IPS-11a (cell line): ENCODE data around the gene ETV6.
"Not testable (repeated sequence)": the region's sequence is repeated elsewhere in the genome, so short reads cannot be mapped to it uniquely, and the experiment has no call there.

ENCODE experiments used
- H3K4me3 ChIP-seq: one replicate; pipeline ENCODE4 v1.5.1; 2013; ENCODE audit warnings: low read depth, low read length, control low read depth

ETV6 gene

DNA sequence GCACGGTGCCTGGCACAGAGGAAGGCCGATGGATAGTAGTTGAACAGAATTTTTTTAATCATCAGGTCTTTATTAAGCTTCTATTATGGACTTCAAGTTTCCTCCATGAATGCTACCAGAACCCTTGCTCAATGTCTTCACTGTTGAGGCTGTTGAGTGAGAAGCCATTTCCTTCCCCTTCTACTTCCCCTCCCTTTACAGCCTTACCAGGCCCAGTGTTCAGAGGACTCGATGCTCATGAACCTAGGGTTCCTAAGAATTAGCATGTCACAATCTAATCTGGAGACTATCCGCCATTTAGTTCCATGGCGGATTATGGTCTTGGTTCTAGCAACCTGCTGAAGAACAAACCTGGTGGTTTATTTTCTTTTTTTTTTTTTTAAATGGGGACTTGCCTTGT is 17.7 kb downstream of the ETV6 start:
- H3K4me3 ChIP-seq, result no peak overlapping the region

DNA sequence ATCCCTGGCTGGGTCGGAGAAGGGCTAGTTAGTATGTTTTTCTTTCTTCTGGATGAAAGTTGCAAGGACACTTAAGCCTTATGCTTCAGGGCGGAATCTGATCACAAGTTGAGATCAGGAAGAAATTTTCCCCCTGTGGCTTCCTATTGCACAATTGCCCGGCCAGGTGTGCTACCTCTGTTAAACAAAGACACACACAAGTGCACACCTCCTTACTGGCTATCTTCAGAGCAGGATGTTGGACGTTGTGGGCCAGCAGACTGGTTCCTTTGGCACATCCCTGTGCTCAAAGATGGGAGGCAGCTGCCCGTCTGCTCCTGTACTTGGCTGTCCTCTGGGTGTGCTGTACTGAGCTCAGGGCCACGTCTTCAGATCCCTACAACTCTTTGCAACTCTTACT is 19.1 kb downstream of the ETV6 start:
- no peak overlapping the region for H3K4me3 ChIP-seq

DNA sequence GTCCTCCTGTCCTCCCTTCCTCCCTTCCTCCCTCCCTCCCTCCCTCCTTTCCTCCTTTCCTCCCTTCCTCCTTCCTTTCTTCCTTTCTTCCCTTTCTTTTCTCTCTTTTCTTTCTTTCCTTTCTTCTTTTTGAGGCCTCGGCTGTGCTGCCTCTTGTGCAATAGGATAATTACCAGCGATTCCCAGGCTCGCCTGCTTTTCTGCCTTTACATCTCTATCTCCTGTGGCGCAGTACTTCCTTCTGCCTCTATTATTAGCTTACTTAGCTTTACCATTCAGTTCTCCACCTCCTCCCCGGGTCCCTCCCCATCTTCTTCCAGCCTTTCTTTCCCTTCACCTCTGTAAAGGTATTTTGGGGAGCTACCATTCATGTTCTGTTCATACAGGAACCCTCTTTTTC is 19.9 kb downstream of the ETV6 start:
- H3K4me3 ChIP-seq, result no peak overlapping the region

DNA sequence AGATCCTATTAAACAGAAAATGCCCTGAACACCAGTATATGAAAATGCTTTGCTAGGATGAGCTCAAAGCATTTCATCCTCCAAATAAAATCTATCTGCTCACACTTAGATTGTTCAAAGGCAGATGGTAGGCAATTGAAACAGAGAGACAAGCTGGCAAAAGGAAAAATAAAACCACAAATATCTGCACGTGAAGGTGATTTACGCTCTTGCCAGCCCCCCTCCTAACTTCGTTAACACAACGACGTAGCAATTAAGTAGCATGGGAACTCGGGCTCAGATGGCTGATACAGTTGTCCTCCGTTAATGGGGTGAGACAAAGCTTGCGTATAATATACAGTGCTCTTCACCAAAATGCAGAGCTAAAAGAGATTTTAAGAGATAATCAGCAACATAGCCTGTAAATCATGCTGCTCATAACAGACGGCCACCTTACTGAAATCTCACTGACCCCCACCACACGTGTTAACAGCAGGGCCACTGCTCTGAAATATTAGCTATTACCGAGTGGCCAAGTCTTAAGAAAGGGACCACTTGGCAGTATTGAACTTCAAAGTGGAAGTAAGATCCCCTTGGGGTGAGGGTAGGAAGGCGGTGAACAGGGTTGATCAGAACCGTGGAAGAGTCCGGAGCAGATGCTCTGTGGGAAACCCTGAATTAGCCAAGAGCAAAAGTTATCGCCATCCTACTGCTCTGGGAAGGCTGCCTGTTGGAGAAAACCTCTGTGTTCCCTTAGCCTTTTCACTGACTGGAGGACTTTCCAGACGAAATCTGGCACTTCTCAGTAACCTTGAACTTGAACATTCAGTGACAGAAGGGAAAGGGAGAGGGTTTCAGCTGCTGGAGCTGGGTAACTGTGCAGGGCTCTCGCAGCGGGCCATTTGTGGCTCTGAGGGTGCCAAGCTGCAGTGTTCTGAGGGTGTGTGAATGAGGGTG is 23.1 kb downstream of the ETV6 start:
- H3K4me3 ChIP-seq, result no peak overlapping the region

DNA sequence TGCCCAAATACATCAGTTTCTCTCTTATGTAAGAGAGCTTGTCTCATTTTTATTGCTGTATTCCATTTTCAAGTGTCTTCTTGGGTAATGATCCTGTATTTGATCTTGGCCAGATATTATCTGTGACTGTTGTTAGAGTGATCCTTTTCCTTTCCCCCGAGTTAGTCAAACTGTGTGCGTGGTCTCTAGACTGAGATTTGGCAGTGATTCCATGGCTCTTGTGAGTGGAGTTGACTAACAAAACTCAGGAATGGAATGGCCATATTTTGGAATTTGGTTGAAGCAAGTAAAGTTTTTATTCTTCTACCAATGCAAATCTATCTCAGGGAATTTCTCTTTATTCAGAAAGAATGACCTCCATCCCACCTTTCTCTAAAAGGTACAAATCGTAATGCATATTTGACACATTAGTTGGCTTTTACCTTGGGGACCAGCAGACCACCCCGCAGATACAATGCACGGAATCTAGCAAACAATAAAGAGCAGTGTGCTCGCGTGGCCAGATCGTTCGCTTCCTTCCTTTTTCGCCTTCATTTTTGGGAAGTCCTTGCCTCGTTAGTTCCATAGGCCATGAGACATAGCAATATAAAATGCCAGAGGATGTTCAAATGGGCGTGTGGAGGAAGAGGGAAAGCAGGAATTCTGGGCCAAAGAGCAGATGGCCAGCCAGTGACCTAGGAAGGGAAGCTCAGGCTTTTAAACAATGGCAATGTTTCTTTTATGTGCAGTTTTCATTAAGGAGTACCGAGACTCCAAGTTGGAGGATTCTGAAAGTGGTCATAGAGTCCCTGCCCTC is 24.4 kb downstream of the ETV6 start:
- H3K4me3 ChIP-seq, result no peak overlapping the region

DNA sequence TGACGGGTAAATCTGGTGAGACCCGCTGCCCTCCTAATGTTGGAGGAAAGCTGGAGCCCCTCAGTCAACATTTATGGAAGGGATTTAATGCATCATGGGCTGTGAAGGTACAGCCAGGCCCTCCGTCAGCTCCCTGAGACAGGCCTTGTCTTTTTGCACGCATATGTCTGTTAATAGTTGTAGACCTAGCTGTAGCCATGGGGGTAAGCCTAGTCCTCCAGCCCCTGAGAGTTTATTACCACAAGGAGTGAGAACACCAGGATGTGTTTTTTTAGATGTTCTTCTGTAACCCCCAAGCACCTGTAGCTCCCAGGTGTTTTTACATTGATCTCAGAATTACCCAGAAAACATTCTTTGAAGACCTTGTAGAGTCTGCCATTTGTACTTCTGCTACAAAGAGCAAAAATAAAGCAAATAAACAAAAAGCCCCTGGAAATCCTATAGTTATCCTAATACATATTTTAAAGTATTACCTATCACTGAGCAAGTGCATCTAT is 25.5 kb downstream of the ETV6 start:
- no peak overlapping the region for H3K4me3 ChIP-seq

DNA sequence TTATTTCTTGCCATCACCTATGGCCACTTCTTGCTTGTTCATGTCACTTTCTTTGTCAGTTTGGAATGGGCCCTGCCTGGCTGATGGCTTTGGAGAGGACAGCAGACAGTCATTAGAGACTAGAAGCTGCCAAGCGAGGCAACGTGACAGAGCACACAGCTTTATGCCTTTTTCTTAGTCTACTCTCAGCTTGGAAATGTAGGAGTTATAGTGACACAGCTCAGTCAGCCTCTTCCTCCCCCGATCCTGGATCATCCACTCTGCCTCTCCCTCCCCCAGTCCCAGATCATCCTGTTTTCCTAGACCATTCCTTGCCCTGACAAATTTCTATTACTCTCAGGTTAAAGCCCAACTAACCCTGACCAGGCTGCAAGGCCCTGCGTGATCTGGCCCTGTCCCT is 26.6 kb downstream of the ETV6 start:
- H3K4me3 ChIP-seq, result no peak overlapping the region

DNA sequence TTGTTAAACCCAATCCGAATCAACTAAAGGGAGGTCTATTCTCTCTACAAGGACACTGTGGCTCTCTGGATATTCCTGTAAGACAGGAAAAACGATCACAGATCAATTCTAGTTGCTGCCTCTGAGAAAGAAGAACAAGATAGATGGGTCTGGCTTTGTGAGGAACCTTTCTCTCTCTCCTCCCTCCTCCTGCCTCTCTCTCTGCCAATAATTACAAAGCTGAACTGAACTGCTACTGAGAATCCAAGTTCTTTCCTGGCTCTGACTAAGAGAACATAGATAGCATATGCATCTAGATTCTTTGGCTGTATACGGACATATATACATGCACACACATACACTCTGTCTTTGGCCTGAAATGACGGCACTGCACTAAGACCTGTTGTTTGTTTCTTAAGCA is 27.6 kb downstream of the ETV6 start:
- no peak overlapping the region for H3K4me3 ChIP-seq

DNA sequence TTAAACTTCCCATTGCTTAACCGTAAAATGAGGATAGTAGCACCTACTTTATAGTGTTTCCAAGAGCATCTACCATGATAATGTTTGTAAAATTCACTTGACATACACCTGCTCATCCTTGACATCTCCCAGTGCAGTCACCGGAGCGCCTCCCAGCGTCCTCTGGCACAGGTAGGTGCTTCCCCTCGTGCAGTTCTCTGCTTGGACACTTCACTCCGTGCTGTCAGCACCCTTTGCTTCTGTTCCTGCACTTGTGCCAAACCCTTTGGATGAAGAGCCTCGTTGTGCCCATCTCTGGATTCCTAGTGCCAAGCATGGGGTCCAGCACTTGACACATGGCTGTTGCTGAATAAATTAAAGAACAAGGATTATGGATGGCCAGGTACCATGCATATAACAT is 28.3 kb downstream of the ETV6 start:
- no peak overlapping the region for H3K4me3 ChIP-seq

DNA sequence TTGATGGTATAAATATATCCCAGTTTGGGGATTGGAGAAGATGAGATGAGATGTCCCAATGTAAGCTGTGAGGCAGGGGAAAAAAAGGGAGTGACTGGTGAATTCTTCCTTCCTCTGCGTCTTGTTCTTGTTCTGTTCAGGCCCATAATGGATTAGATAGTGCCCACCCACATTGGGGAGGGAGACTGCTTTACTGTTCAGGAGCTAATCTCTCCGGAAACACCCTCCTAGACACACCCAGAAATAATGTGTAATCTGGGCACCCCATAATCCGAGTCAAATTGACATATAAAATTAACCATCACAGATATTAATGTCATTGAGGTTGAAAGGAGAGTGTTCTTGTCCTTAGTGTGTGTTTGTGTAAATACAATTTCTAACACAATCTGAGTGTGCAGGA is 29.3 kb downstream of the ETV6 start:
- no peak overlapping the region for H3K4me3 ChIP-seq

DNA sequence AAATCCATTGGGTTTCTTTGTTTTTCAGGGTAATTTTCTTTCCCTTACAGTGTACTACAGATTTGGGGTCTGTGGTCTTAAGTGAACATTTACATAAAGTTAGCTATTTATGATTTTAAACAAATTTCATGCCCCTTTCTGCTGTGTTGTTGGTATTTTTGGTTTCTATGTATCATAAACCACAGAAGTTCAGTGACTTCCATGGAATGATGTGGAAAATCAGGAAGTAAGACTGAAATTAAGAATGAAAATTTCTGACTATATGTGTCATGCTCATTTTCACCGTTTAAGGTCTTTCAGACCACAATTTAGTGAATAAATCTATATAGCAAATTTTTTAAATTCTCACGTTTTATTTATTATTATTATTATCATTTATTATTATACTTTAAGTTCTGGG is 31.7 kb downstream of the ETV6 start:
- H3K4me3 ChIP-seq, result no peak overlapping the region

DNA sequence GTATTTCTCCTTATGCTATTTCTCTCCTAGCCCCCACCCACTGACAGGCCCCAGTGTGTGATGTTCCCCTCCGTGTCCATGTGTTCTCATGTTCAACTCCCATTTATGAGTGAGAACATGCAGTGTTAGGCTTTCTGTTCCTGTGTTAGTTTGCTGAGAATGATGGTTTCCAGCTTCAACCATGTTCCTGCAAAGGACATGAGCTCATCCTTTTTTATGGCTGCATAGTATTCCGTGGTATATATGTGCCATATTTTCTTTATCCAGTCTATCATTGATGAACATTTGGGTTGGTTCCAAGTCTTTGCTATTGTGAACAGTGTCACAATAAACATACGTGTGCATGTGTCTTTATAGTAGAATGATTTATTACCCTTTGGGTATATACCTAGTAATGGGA is 32.2 kb downstream of the ETV6 start:
- not testable (repeated sequence) for H3K4me3 ChIP-seq

DNA sequence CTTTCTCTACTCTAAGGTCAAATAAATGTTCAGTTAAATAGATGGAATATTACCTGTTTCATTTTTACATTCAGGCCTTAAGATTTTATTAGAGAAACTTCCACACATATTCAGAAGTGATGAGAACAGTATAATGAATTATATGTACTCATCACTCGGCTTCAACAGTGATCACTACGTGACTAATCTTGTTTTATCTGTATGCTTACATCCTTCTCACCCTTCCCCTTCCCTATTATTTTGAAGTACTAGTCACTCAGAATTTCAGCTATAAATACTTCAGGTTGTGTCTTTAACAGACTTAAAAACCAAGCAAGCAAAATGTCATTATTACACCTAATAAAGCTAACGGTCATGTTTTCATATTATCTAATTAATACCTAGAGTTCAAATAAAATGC is 34.9 kb downstream of the ETV6 start:
- no peak overlapping the region for H3K4me3 ChIP-seq

DNA sequence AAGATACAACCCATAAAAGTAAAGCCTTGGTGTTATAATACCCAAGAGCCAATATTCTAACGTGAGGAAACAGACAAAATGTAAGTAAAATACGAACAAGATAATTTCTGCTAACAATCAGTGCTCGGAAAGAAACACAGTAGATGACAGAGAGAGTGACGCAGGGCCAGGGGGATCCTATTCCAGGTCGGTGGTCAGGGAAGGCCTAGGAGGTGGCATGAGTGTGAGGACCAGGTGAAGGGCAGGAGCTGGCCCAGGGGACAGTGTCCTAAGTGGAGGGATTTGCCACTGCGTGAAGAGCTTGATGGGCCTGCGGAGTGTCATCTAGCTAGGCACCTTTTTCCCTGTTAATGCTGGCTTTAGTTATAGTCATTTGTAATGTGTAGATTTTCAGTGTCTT is 35.3 kb downstream of the ETV6 start:
- H3K4me3 ChIP-seq, result no peak overlapping the region

DNA sequence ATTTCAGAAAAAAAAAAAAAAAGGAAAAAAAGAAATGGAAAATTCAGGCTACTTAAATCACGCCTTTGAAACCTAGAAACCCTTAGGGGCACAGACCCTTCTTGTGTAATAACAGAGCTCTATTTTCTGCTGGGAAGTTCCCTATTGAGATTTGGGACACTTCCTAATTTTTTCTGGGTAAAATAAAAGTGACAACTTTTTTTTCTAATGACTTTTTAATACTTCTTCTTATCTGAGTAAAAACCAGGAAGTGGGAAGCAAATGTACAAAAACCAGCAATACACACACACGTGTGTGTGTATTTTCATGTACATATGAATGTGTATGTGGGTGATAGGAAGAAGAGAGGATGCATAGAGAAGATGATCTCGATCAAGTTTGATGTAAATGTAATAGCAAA is 35.8 kb downstream of the ETV6 start:
- H3K4me3 ChIP-seq, result no peak overlapping the region

DNA sequence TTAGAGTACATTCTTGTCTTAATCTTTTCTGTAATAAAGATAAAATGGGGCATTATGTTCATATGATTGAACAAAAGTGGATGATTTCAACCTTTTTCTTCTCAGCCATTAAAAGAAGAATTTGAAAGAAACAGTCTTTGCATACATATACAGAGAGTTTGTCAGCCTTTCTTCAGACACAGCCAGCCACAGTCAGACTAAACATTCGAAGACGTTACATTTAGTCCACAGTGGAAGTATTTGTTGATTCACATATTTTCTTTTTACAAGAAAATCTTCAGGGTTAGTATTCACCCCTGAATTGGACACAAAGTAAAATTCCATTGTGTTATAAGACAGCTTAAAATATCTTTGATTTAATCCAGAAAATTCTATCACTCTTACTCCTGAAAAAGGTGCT is 36.2 kb downstream of the ETV6 start:
- no peak overlapping the region for H3K4me3 ChIP-seq

DNA sequence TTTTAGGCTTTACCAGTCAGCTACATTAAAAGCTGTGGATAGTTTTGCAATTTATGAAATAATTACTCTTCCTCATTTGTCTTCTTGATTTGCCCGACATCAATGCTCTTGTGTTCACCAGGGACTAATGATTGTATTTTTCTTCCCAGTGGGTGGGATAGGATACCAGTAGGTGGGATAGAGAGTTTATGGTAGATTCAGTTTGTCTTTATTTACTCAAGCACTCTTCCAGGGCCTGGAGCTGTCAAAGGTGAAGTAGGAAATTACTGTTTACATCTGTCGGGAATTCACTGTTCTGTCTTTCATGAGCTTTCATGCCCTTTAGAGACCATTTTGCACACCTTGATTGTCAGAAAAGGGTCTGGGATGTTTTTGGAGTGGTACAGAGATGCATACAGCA is 36.6 kb downstream of the ETV6 start:
- H3K4me3 ChIP-seq, result no peak overlapping the region

DNA sequence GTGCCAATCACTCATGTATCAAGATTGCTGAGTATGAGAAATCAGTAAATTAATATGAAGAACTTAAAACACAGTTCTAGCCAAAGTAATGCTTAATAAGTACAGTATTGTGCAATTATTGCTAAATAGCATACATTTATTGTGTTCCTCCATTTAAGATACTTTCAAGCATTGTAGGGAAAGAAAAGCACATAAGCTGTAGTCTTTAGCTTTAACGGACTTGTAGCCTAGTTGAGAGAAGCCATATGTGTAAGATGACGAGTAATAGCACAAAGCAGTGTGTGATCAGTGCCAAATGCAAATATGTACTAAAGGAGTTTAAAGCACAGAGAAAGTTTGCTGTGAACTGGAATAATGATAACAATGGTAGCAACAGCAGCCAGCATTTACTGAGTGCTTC is 38.1 kb downstream of the ETV6 start:
- H3K4me3 ChIP-seq, result no peak overlapping the region

DNA sequence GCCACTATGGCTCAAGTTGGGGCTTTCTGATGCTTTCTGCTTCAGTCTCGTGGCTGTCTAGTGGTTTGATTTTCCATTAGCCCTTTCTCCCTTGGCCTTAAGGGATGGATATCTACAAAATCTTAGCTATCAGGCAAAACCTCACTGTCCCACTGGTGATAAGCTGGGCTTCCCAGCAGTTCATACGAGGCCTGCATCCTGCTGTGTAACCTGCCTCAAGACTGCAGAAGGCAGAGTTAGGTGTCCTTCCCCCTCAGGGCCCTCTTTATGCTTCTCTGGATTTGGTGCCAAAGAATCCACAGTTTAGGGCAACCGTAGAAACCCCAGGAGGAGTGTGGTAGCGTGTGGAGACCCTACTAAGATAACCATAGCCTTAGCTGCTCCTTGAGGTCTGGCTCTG is 38.9 kb downstream of the ETV6 start:
- no peak overlapping the region for H3K4me3 ChIP-seq

DNA sequence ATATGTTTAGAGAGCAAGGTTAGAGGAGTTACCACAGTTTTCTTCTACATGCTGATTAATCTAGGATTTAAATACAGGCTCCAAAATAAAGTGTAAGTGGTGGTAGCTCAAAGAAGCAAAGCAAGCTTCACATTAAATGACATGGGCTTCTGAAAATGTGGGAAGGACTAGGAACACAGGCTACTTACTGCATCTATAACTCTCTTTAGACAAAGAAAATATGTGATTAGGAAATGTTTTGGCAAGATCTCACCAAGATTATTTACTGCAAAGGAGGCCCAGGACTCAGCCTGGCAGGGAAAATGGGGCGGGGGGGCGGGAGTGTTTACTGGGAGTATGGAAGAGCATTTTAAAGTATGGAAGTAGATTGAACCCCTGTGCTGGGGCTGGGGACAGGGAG is 39.4 kb downstream of the ETV6 start:
- no peak overlapping the region for H3K4me3 ChIP-seq

DNA sequence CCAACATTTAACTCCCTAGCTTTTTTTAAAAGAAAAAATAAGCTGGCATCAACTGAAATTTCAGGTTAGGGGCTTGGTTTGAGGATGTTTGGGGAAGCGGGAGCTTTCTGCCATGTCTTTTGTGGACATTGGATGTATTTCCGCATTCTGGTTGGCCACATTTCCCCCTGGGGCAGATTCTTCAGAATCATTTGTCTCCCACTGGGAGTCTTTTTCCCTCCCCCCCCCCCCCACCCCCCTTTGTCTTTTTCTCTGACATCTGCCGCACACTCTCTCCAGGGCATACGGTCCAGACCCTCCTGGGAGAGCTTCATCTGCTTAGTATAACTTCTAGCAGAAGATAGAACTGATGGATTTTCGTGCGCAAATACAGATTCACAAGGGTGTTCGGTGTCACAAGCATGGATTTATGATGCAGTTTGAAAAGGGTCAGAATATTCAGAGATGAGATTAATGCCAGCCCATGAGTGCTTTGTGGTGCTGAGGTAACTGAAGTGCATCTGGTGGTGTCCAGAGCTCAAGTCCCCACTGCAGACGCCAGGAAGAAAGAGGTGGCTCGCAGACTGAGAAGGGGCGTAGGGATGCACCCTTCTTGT is 40.2 kb downstream of the ETV6 start:
- H3K4me3 ChIP-seq, result no peak overlapping the region

DNA sequence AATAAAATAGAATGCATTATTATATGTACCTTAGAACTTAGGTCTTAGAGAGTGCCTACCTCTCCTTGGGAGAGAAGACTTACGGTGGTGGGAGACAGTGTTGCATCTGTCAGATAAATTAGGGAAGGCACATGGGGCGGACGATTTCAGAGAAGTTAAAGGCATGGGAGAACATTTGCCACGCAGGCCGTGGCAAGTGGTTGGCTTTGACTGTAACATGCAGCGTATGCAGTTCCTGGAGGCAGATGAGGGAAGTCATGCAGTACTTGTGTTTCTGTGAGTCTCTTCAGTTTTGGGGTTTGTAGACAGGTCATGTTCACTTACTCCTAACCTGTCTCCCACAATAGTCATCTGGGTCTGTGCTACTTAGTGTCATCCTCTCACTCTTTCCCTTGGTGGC is 43.6 kb downstream of the ETV6 start:
- no peak overlapping the region for H3K4me3 ChIP-seq
